Activated T-helper 2 cell treated with anti-CD3 and anti-CD28 coated beads, Interferon-gamma antibody, Interleukin-2, Interleukin-4, amounts not matched to agents 10 μg/mL and 5 μg/mL and 100 μg/mL, durations not matched to agents 14 hours and 24 hours and 36 hours (primary cell): ENCODE data around the gene OPCML. TPM values are rescaled to one million over a fixed set of nuclear protein-coding genes. Genes with fewer than 3 reads are reported as not detected.

Experiments
- DNase-seq: peaks from one replicate; pipeline ENCODE4 v3.0.0; 2021; ENCODE audit warnings: low spot score
- H3K27ac Mint-ChIP-seq: one replicate; pipeline ENCODE4 v1.8.0; 2021; ENCODE audit warnings: mixed read lengths
- H3K27me3 Mint-ChIP-seq: one replicate; pipeline ENCODE4 v1.8.0; 2021; ENCODE audit warnings: low read depth, mixed read lengths
- H3K36me3 Mint-ChIP-seq: one replicate; pipeline ENCODE4 v1.8.0; 2021; ENCODE audit warnings: low read depth, mixed read lengths
- H3K4me1 Mint-ChIP-seq: one replicate; pipeline ENCODE4 v1.8.0; 2021; ENCODE audit warnings: low read depth, mixed read lengths
- H3K4me3 Mint-ChIP-seq: one replicate; pipeline ENCODE4 v1.8.0; 2021; ENCODE audit warnings: low read depth, mild to moderate bottlenecking, moderate library complexity, mixed read lengths
- H3K9me3 Mint-ChIP-seq: one replicate; pipeline ENCODE4 v1.8.0; 2021; ENCODE audit warnings: mixed read lengths
- intact Hi-C: fragments of 100-400 bp; cut with micrococcal nuclease; formaldehyde crosslinking; loops from one replicate; pipeline ENCODE4 v1.15.1; 2023
- total RNA-seq: library from RNA; stranded (reverse); gene quantifications from 2 replicates; pipeline ENCODE4 v1.2.3, GENCODE V29; 2022

The OPCML gene
- total RNA-seq, 1 donor from 2014 or later = not detected

- intact Hi-C loops = no loop called here
- H3K4me1 Mint-ChIP-seq = no peaks in the 10 kb centered on the region
- H3K9me3 Mint-ChIP-seq = peaks cover 6% of the 10 kb centered on the region
- no peaks in the 10 kb centered on the region for H3K36me3 Mint-ChIP-seq
- H3K27ac Mint-ChIP-seq = no peak overlapping the region
- no peak overlapping the region for H3K4me3 Mint-ChIP-seq
- no peaks in the 10 kb centered on the region for H3K27me3 Mint-ChIP-seq
- no peak for DNase-seq
Observed at GRCh38 chr11:132712466-132712865, 819.8 kb downstream of the OPCML start.

GRCh38 chr11:132704781-132705375 lies 827.4 kb downstream of the OPCML start:
- Mint-ChIP-seq H3K4me3 (no peak overlapping the region), H3K27me3 (no peaks in the 10 kb centered on the region), H3K4me1 (no peaks in the 10 kb centered on the region), H3K9me3 (peaks cover 37% of the 10 kb centered on the region), H3K27ac (no peak overlapping the region), H3K36me3 (no peaks in the 10 kb centered on the region)
- DNase-seq = no peak
- intact Hi-C loops = no loop called here

GRCh38 chr11:132692891-132693290 lies 839.4 kb downstream of the OPCML start:
- Mint-ChIP-seq H3K9me3 (peaks cover 13% of the 10 kb centered on the region), H3K27me3 (no peaks in the 10 kb centered on the region), H3K36me3 (no peaks in the 10 kb centered on the region), H3K27ac (no peak overlapping the region), H3K4me3 (no peak overlapping the region), H3K4me1 (no peaks in the 10 kb centered on the region)
- intact Hi-C loops = no loop called here
- DNase-seq = no peak

GRCh38 chr11:132691848-132692550 lies 840.3 kb downstream of the OPCML start:
- no peaks in the 10 kb centered on the region for H3K4me1 Mint-ChIP-seq
- no peak overlapping the region for H3K27ac Mint-ChIP-seq
- H3K4me3 Mint-ChIP-seq = no peak overlapping the region
- H3K36me3 Mint-ChIP-seq = no peaks in the 10 kb centered on the region
- peaks cover 13% of the 10 kb centered on the region for H3K9me3 Mint-ChIP-seq
- intact Hi-C loops = no loop called here
- no peaks in the 10 kb centered on the region for H3K27me3 Mint-ChIP-seq
- no peak for DNase-seq

GRCh38 chr11:132686886-132687285 lies 845.4 kb downstream of the OPCML start:
- H3K36me3 Mint-ChIP-seq = no peaks in the 10 kb centered on the region
- no peaks in the 10 kb centered on the region for H3K9me3 Mint-ChIP-seq
- intact Hi-C loops = no loop called here
- H3K27me3 Mint-ChIP-seq = no peaks in the 10 kb centered on the region
- DNase-seq = no peak
- H3K4me1 Mint-ChIP-seq = peaks cover 5% of the 10 kb centered on the region
- no peak overlapping the region for H3K4me3 Mint-ChIP-seq
- H3K27ac Mint-ChIP-seq = no peak overlapping the region

GRCh38 chr11:132685174-132685611 lies 847.1 kb downstream of the OPCML start:
- Mint-ChIP-seq H3K4me1 (peaks cover 5% of the 10 kb centered on the region), H3K4me3 (no peak overlapping the region), H3K27me3 (no peaks in the 10 kb centered on the region), H3K27ac (no peak overlapping the region), H3K36me3 (no peaks in the 10 kb centered on the region), H3K9me3 (no peaks in the 10 kb centered on the region)
- DNase-seq = no peak
- intact Hi-C loops = no loop called here

- Mint-ChIP-seq H3K36me3 (no peaks in the 10 kb centered on the region), H3K4me3 (no peak overlapping the region), H3K9me3 (no peaks in the 10 kb centered on the region), H3K4me1 (peaks cover 5% of the 10 kb centered on the region), H3K27ac (no peak overlapping the region), H3K27me3 (no peaks in the 10 kb centered on the region)
- intact Hi-C loops = no loop called here
- no peak for DNase-seq
Observed at GRCh38 chr11:132683602-132684001, 848.7 kb downstream of the OPCML start.

- Mint-ChIP-seq H3K9me3 (no peaks in the 10 kb centered on the region), H3K27ac (no peak overlapping the region), H3K4me1 (peaks cover 5% of the 10 kb centered on the region), H3K27me3 (no peaks in the 10 kb centered on the region), H3K4me3 (no peak overlapping the region), H3K36me3 (no peaks in the 10 kb centered on the region)
- no peak for DNase-seq
- intact Hi-C loops = no loop called here
Observed at GRCh38 chr11:132681971-132682370, 850.3 kb downstream of the OPCML start.

- peaks cover 5% of the 10 kb centered on the region for H3K4me1 Mint-ChIP-seq
- intact Hi-C loops = no loop called here
- H3K9me3 Mint-ChIP-seq = no peaks in the 10 kb centered on the region
- H3K27me3 Mint-ChIP-seq = no peaks in the 10 kb centered on the region
- DNase-seq = no peak
- H3K4me3 Mint-ChIP-seq = no peak overlapping the region
- H3K27ac Mint-ChIP-seq = no peak overlapping the region
- no peaks in the 10 kb centered on the region for H3K36me3 Mint-ChIP-seq
Observed at GRCh38 chr11:132680584-132680983, 851.7 kb downstream of the OPCML start.

GRCh38 chr11:132674151-132674550 lies 858.1 kb downstream of the OPCML start:
- intact Hi-C loops = no loop called here
- H3K4me1 Mint-ChIP-seq = no peaks in the 10 kb centered on the region
- no peak for DNase-seq
- no peak overlapping the region for H3K27ac Mint-ChIP-seq
- no peak overlapping the region for H3K4me3 Mint-ChIP-seq
- no peaks in the 10 kb centered on the region for H3K27me3 Mint-ChIP-seq
- no peaks in the 10 kb centered on the region for H3K36me3 Mint-ChIP-seq
- no peaks in the 10 kb centered on the region for H3K9me3 Mint-ChIP-seq

GRCh38 chr11:132671851-132672370 lies 860.4 kb downstream of the OPCML start:
- Mint-ChIP-seq H3K36me3 (no peaks in the 10 kb centered on the region), H3K27ac (no peak overlapping the region), H3K4me3 (no peak overlapping the region), H3K4me1 (no peaks in the 10 kb centered on the region), H3K9me3 (peaks cover 8% of the 10 kb centered on the region), H3K27me3 (no peaks in the 10 kb centered on the region)
- intact Hi-C loops = no loop called here
- DNase-seq = no peak

- Mint-ChIP-seq H3K36me3 (no peaks in the 10 kb centered on the region), H3K4me3 (no peak overlapping the region), H3K27ac (no peak overlapping the region)
Observed at GRCh38 chr11:132670921-132671675, 861.2 kb downstream of the OPCML start.

GRCh38 chr11:132669949-132670348 lies 862.4 kb downstream of the OPCML start:
- no peak overlapping the region for H3K27ac Mint-ChIP-seq
- H3K9me3 Mint-ChIP-seq = peaks cover 12% of the 10 kb centered on the region
- DNase-seq = no peak
- H3K4me3 Mint-ChIP-seq = no peak overlapping the region
- intact Hi-C loops = no loop called here
- H3K27me3 Mint-ChIP-seq = no peaks in the 10 kb centered on the region
- H3K36me3 Mint-ChIP-seq = no peaks in the 10 kb centered on the region
- no peaks in the 10 kb centered on the region for H3K4me1 Mint-ChIP-seq

More at GRCh38 chr11:132670921-132671675, 861.2 kb downstream of the OPCML start:
- no peak for DNase-seq
- H3K9me3 Mint-ChIP-seq = peaks cover 8% of the 10 kb centered on the region
- no peaks in the 10 kb centered on the region for H3K27me3 Mint-ChIP-seq
- intact Hi-C loops = no loop called here
- H3K4me1 Mint-ChIP-seq = no peaks in the 10 kb centered on the region
